GM21360 (cell line): ENCODE results near the gene VAPA.

ENCODE experiments used
- ATAC-seq: cut with Tn5 transposase; IDR thresholded peaks from one replicate; pipeline ENCODE4 v1.9.1; 2021; ENCODE audit warnings: mild to moderate bottlenecking, moderate library complexity; ENCODE audit not compliant: unreplicated experiment

The VAPA gene

GRCh38 chr18:9994701-9995235, 81.0 kb downstream of the VAPA start:
- ATAC-seq: no peak

GRCh38 chr18:9995631-9996030, 81.8 kb downstream of the VAPA start:
- no peak for ATAC-seq

GRCh38 chr18:9996094-9996493, 82.3 kb downstream of the VAPA start:
- no peak for ATAC-seq

GRCh38 chr18:9997711-9998110, 83.9 kb downstream of the VAPA start:
- no peak for ATAC-seq

- ATAC-seq: no peak
Observed at GRCh38 chr18:9998330-9998729, 84.5 kb downstream of the VAPA start.

GRCh38 chr18:10002280-10002679, 88.5 kb downstream of the VAPA start:
- no peak for ATAC-seq

- ATAC-seq: no peak
Observed at GRCh38 chr18:10003281-10003680, 89.5 kb downstream of the VAPA start.

GRCh38 chr18:10003866-10004265, 90.0 kb downstream of the VAPA start:
- no peak for ATAC-seq

- no peak for ATAC-seq
Observed at GRCh38 chr18:10006311-10006893, 92.6 kb downstream of the VAPA start.

- no peak for ATAC-seq
Observed at GRCh38 chr18:10008006-10008647, 94.3 kb downstream of the VAPA start.
